Myocyte (in vitro differentiated cells): ENCODE measurements around the gene NAE1. TPM values are rescaled to one million over a fixed set of nuclear protein-coding genes. Genes with fewer than 3 reads are reported as not detected.
"Not testable (repeated sequence)": the region's sequence is repeated elsewhere in the genome, so short reads cannot be mapped to it uniquely, and the experiment has no call there.

Source experiments
- DNase-seq: peaks from one replicate; pipeline ENCODE4 v3.0.0-alpha.2; 2012; ENCODE audit warnings: low read depth
- polyA plus RNA-seq: library from polyadenylated mRNA; unstranded; fragments of >200 nt; gene quantifications from one replicate; pipeline ENCODE4 v1.2.1, GENCODE V29; 2012; ENCODE audit warnings: missing spikeins
- total RNA-seq: library from RNA; depleted of rRNA; stranded (reverse); fragments of >200 nt; gene quantifications from 2 replicates; pipeline ENCODE4 v1.2.3, GENCODE V29; 2014

Gene NAE1
- 57.6 and 65.4 TPM in 2 replicates for total RNA-seq
- 23.5 TPM for polyA plus RNA-seq

GRCh38 chr16:66830422-66831404 is at the start of gene NAE1:
TSS of gene NAE1 (minus strand) at chr16:66830976. CDS start at chr16:66830899, 77 bp downstream.
- peak; percentile 89 for DNase-seq

- DNase-seq = no peak
Measured at GRCh38 chr16:66878067-66878466, 47.3 kb upstream of the NAE1 start.

- DNase-seq = peak; percentile 54
Measured at GRCh38 chr16:66874079-66874775, 43.5 kb upstream of the NAE1 start.

DNA sequence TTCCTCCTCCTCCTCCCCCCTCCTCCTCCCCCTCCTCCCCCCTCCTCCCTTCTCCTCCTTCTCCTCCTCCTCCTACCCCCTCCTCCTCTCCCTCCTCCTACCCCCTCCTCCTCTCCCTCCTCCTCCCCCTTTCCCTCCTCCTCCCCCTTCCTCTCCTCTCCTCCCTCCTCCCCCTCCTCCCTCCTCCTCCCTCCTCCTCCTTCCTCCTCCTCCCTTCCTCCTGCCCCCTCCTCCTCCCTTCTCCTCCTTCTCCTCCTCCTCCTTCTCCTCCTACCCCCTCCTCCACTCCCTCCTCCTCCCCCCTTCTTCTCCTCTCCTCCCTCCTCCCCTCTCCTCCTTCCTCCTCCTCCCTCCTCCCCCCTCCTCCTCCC is 42.9 kb upstream of the NAE1 start:
- DNase-seq = no peak

GRCh38 chr16:66872943-66873684 is 42.3 kb upstream of the NAE1 start:
- peak; percentile 96 for DNase-seq

DNA sequence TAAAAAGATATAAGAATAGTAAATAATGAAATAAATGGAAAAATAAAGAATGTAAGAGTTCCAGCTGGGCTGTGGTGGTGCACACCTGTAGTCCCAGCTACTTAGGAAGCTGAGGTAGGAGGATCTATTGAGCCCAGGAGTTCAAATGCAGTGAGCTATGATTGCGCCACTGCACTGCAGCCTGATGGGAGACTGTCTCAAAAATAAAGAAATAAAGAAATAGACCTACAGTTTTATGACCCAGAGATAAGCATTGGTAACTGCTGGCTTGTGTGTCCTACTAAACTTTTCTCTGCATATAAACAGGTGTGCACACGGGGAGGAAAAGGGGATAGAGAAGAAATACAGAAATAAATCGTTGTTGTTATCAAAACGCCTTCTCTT is 41.8 kb upstream of the NAE1 start:
- DNase-seq = no peak

- no peak for DNase-seq
Measured at GRCh38 chr16:66871840-66872239, 41.1 kb upstream of the NAE1 start.

GRCh38 chr16:66871363-66871762 is 40.6 kb upstream of the NAE1 start:
- DNase-seq = not testable (repeated sequence)

DNA sequence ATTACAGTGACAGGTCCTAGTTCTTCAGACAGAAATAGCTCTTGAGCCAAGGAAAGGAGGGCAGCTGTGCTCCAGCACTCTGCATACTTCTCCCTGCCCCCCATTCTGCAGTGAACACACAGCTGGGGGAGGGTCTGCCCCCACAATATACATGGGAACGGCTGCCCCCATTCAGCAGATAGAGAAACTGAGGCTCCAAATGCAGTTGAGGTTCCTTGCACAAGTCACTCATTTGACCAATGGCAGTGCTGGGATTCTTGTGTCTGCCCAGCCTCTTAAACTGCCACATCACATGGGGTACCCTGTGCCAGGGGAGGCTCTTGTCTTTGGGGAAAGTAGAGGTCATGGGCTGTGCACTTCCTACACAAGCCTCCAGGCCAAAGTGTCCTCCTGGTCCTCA is 38.6 kb upstream of the NAE1 start:
- DNase-seq = no peak

DNA sequence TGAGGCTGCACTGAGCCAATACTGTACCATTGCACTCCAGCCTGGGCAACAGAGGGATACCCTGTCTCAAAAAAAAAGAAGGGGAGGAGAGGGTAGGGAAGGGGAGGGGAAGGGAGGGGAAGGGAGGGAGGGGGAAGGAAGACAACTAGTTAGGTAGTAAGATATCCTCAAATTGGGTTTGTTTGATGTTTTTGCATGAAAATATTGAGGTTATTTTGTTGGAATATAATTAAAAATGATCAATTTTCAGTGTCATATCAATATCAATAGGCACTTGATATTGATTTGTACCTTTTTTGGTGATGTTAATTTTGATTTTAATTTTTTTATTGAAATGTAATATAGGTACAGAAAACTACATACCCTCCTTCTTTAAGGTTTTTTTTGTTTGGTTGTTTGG is 32.9 kb upstream of the NAE1 start:
- no peak for DNase-seq

GRCh38 chr16:66862023-66862520 is 31.3 kb upstream of the NAE1 start:
- DNase-seq = no peak

- no peak for DNase-seq
Measured at GRCh38 chr16:66859397-66860068, 28.8 kb upstream of the NAE1 start.

DNA sequence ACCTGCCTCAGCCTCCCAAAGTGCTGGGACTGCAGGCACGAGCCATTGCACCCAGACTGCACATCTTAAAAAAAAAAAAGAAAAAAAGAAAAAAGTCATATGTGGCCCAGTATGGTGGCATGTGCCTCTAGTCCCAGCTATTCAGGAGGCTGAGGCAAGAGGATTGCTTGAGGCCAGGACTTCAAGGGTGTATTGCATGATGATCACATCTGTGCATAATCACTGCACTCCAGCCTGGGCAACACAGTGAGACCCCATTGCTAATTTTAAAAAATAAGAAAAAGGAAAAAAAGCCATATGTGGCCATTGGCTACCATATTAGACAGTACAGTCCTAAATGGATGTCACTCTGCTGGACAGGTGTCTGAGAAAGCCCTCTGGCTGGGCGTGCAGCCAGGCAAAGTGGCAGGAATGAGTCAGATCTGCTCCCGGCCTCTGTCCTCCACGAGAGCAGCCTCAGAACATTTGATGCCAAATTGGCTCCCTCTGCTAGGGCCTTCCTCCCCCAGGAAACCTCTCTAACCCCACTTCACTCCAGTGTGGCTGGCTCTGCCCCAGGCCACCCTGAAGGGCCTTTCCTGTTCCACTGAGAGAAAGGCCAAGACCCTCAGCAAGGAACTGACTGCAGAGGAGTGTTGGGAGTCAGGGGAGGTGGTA is 28.1 kb upstream of the NAE1 start:
- DNase-seq = peak; percentile 91

GRCh38 chr16:66857437-66857836 is 26.7 kb upstream of the NAE1 start:
- no peak for DNase-seq

DNA sequence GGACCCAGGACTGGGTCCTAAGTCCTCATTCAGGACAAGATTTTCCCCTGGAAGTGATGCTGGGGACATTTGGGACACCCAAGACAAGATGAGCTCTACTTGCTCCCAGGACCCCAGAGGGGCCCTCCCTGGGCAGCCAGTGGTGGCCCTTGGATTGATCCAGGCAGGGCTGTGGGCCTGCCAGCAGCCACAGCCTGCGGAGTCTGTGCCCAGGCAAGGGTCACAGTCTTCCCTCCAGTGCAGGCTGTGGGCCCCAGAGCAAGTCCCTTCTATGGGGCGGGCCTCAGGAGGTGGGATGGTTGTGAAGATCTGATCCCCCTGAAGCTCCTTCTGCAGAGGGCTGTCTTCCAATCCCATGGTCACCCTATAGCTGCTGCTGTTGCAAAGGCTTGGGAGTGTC is 26.0 kb upstream of the NAE1 start:
- no peak for DNase-seq

GRCh38 chr16:66856184-66856730 is 25.5 kb upstream of the NAE1 start:
- no peak for DNase-seq

DNA sequence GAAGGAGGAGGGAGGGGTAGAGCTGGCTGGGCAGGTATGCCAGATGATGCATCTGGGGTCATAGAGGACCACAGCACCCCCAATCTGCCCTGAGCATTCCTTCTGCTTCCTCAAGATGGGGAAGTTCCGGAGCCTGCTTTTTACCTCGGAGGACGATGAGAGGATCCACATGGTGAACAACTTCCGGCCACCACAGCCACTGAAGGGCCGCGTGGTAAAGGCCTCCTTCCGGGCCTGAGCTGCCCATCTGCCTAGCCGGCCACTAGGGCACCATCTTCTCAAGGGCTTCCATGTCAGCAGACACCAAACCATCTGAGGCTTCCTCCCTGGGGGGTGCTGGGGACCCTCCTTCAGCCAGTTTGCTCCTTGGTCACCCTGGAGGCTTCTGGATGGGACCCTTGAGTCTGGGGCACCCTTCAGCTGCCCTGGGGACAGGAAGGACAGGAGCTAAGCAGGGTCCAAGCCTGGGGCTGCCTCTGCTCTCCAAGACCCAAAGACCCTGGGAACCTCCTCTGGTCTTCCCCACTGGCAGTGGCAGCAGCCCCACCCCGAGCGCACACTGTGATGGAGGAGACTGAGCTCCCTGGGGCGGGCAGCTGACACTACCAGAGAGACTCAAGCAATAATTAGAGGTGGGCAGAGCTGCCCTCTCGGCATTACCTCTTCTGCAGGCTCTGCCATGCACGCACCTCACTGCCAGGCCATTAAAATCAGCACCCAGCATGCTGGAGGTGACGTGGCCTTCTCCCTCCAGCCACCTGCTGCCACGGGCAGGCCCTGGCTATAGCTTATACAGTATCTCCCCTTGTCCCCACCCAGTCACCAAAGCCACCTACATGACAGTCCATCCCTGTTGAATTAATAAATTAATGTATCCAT is 22.7 kb upstream of the NAE1 start:
- no peak for DNase-seq

GRCh38 chr16:66851166-66851964 is 20.6 kb upstream of the NAE1 start:
- no peak for DNase-seq
